Activated T-helper 2 cell treated with anti-CD3 and anti-CD28 coated beads, Interferon-gamma antibody, Interleukin-2, Interleukin-4, amounts not matched to agents 10 μg/mL and 5 μg/mL and 100 μg/mL, durations not matched to agents 14 hours and 24 hours and 36 hours (primary cell): Measurements from ENCODE around the gene KDM7A. TPM values are rescaled to one million over a fixed set of nuclear protein-coding genes. Genes with fewer than 3 reads are reported as not detected.
A peak's percentile ranks its signal among the peaks of the same experiment; 100 is the strongest.

Source experiments
- DNase-seq: peaks from one replicate; pipeline ENCODE4 v3.0.0; 2021; ENCODE audit warnings: low spot score
- H3K27ac Mint-ChIP-seq: one replicate; pipeline ENCODE4 v1.8.0; 2021; ENCODE audit warnings: mixed read lengths
- H3K27me3 Mint-ChIP-seq: one replicate; pipeline ENCODE4 v1.8.0; 2021; ENCODE audit warnings: low read depth, mixed read lengths
- H3K36me3 Mint-ChIP-seq: one replicate; pipeline ENCODE4 v1.8.0; 2021; ENCODE audit warnings: low read depth, mixed read lengths
- H3K4me1 Mint-ChIP-seq: one replicate; pipeline ENCODE4 v1.8.0; 2021; ENCODE audit warnings: low read depth, mixed read lengths
- H3K4me3 Mint-ChIP-seq: one replicate; pipeline ENCODE4 v1.8.0; 2021; ENCODE audit warnings: low read depth, mild to moderate bottlenecking, moderate library complexity, mixed read lengths
- H3K9me3 Mint-ChIP-seq: one replicate; pipeline ENCODE4 v1.8.0; 2021; ENCODE audit warnings: mixed read lengths
- intact Hi-C: fragments of 100-400 bp; cut with micrococcal nuclease; formaldehyde crosslinking; loops from one replicate; pipeline ENCODE4 v1.15.1; 2023
- total RNA-seq: library from RNA; stranded (reverse); gene quantifications from 2 replicates; pipeline ENCODE4 v1.2.3, GENCODE V29; 2022

The KDM7A gene
- total RNA-seq, 1 donor from 2014 or later = 10.4 TPM

GRCh38 chr7:140036224-140036962, 140.4 kb downstream of the KDM7A start:
- Mint-ChIP-seq H3K4me3 (no peak overlapping the region), H3K36me3 (peaks cover 74% of the 10 kb centered on the region), H3K4me1 (peaks cover 27% of the 10 kb centered on the region), H3K27ac (peak overlapping the region; percentile 22), H3K27me3 (no peaks in the 10 kb centered on the region), H3K9me3 (no peaks in the 10 kb centered on the region)
- DNase-seq = no peak
- intact Hi-C loops = no loop called here

- Mint-ChIP-seq H3K9me3 (no peaks in the 10 kb centered on the region), H3K27me3 (no peaks in the 10 kb centered on the region), H3K36me3 (peaks cover 74% of the 10 kb centered on the region), H3K27ac (peak overlapping the region; percentile 30), H3K4me3 (no peak overlapping the region), H3K4me1 (peaks cover 27% of the 10 kb centered on the region)
- DNase-seq = no peak
- intact Hi-C loops = no loop called here
Observed at GRCh38 chr7:140035400-140036223, 141.2 kb downstream of the KDM7A start.

Other genes with a start within 250 kb of the KDM7A start
- 23.6 and 24.6 TPM in 2 replicates for gene PARP12, start 114.0 kb downstream of the KDM7A start, total RNA-seq
- gene SLC37A3, start 221.5 kb upstream of the KDM7A start, total RNA-seq = 98.3 and 105 TPM in 2 replicates
- 12.5 and 14.5 TPM in 2 replicates for gene RAB19, start 227.1 kb upstream of the KDM7A start, total RNA-seq